Ovary (tissue), 9 donors: ENCODE data around the gene UNC13B. TPM values are rescaled to one million over a fixed set of nuclear protein-coding genes. Genes with fewer than 3 reads are reported as not detected.

Experiments used
- DNase-seq, 5 donors: peaks; one replicate each; pipeline ENCODE4 v3.0.0-alpha.2; 2019 to 2020
- H3K27ac ChIP-seq, 2 donors: fragments of 200-600 bp; one replicate each; pipeline versions ENCODE4 v1.5.1 to v1.8.0; 2019 to 2022
- H3K27me3 ChIP-seq: fragments of 200-600 bp; one replicate; pipeline ENCODE4 v1.8.0; 2022
- H3K36me3 ChIP-seq: fragments of 200-600 bp; sonication (generic); one replicate; pipeline ENCODE4 v1.5.1; 2019
- H3K4me1 ChIP-seq: one replicate; pipeline ENCODE4 v1.8.1; 2013; ENCODE audit warnings: mild to moderate bottlenecking, moderate library complexity; ENCODE audit not compliant: insufficient read depth
- H3K4me3 ChIP-seq: fragments of 200-600 bp; sonication (generic); one replicate; pipeline ENCODE4 v1.5.1; 2017
- H3K9me3 ChIP-seq, 2 donors: fragments of 200-600 bp in 1 of 2; sonication (generic) in 1 of 2; one replicate each; pipeline versions ENCODE4 v1.5.1 to v1.8.1; 2013 to 2019; ENCODE audit warnings: mild to moderate bottlenecking in 1 of 2, moderate library complexity in 1 of 2
- EP300 ChIP-seq: sonication (generic); formaldehyde crosslinking; IDR thresholded peaks from one replicate; pipeline ENCODE4 v1.6.1; 2017; ENCODE audit warnings: antibody characterized with exemption
- POLR2A ChIP-seq: fragments of 450-650 bp; IDR thresholded peaks from one replicate; pipeline ENCODE4 v1.6.1; 2017; ENCODE audit warnings: antibody characterized with exemption, mild to moderate bottlenecking, moderate library complexity
- WGBS, 3 donors: extraction: QIAGEN DNeasy Blood & Tissue Kit in 1 of 3; methylation state at CpG; one replicate each; pipeline versions ENCODE4 v1.1.5 to v1.1.7; 2013 to 2017; 5-methylcytosine and 5-hydroxymethylcytosine counted together
- intact Hi-C, 4 donors: fragments of 100-400 bp; cut with DNase I; formaldehyde crosslinking; loops; one replicate each; pipeline versions ENCODE4 v1.11.0 to v1.15.1; 2022 to 2023
- polyA plus RNA-seq, 2 donors: library from polyadenylated mRNA; stranded (reverse); fragments of 200-250 nt in 1 of 2; fragments of 350-450 nt in 1 of 2; fragmentation: Illumina TruSeq in 1 of 2; extraction: RNeasy Lipid Tissue Mini Kit (QIAGEN cat#74804) in 1 of 2; gene quantifications; one replicate each; pipeline ENCODE4 v1.2.3, GENCODE V29; 2013 to 2014
- total RNA-seq, 7 donors: library from RNA; depleted of rRNA in 2 of 7; stranded (reverse); fragments of >200 nt in 2 of 7; fragmentation: NEBNext Ultra II Directional in 3 of 7; extraction: Animal tissue kit (Norgen Biotek cat#: 25700) in 3 of 7; gene quantifications; one replicate each; pipeline versions ENCODE4 v1.1.0 to v1.2.4, GENCODE V29; 2016 to 2023
- TF ChIP-seq, protein P1 (sequence below), 3 donors: fragments of 450-650 bp in 2 of 3; fragments of 200-600 bp in 1 of 3; IDR thresholded peaks; one replicate each; pipeline versions ENCODE4 v1.5.1 to v1.8.0; 2016 to 2022; ENCODE audit warnings: antibody characterized with exemption in 3 of 3, mild to moderate bottlenecking in 1 of 3
- donor health status: DM: no; HTN: no; CAD: no; lungs with moderate emphysema.
- donor health status: DM: no; HTN: no; CAD: no.
- donor health status: Bipolar disorder and iron deficiency.
- donor health status: DM: yes; HTN: yes; CAD: no.
- donor health status: DM: no; HTN: no; CAD: no.
- donor health status: DM: yes; HTN: yes; CAD: no.

Gene UNC13B
- total and polyA plus RNA-seq, 9 donors: 5.7 to 30.2 (median 16.6) TPM

DNA sequence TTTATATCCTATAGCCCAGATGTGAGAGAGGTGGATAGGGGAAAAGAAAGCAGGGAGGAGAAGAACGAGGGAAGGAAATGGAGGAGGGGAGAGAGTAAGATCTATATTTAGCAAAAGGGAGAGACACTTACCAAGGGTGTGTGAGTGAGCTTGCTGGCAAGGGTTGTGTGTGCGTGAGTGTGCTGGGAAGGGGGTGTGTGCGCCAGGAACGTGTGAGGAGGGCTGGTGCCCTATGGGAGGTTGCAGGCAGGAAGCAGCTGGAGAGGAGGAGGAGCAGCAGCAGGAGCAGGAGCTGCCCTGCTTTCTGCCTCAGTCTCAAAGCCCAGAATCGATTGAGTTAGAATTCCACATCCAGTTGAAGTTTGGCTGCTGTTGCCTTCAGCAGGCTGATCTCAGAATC is 179.8 kb downstream of the UNC13B start:
- no peaks in the 10 kb centered on the region for H3K27me3 ChIP-seq
- intact Hi-C loops: no loop called here
- no peaks in the 10 kb centered on the region for H3K36me3 ChIP-seq
- peaks cover 2% of the 10 kb centered on the region for H3K4me1 ChIP-seq
- WGBS, 3 donors: 0 to 2% (median 1%) methylated on average over 5 of the region's 5 CpGs
- H3K9me3 ChIP-seq: no peaks in the 10 kb centered on the region
- H3K4me3 ChIP-seq: no peak overlapping the region
- no peak overlapping the region for H3K27ac ChIP-seq
- peak; percentile 32 to 65 (median 51) for DNase-seq
- no peak for TF ChIP-seq POLR2A
- TF ChIP-seq, protein P1, sequence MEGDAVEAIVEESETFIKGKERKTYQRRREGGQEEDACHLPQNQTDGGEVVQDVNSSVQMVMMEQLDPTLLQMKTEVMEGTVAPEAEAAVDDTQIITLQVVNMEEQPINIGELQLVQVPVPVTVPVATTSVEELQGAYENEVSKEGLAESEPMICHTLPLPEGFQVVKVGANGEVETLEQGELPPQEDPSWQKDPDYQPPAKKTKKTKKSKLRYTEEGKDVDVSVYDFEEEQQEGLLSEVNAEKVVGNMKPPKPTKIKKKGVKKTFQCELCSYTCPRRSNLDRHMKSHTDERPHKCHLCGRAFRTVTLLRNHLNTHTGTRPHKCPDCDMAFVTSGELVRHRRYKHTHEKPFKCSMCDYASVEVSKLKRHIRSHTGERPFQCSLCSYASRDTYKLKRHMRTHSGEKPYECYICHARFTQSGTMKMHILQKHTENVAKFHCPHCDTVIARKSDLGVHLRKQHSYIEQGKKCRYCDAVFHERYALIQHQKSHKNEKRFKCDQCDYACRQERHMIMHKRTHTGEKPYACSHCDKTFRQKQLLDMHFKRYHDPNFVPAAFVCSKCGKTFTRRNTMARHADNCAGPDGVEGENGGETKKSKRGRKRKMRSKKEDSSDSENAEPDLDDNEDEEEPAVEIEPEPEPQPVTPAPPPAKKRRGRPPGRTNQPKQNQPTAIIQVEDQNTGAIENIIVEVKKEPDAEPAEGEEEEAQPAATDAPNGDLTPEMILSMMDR (IDR thresholded peaks at IDR 0.05): no peak
- TF ChIP-seq EP300: no peak

DNA sequence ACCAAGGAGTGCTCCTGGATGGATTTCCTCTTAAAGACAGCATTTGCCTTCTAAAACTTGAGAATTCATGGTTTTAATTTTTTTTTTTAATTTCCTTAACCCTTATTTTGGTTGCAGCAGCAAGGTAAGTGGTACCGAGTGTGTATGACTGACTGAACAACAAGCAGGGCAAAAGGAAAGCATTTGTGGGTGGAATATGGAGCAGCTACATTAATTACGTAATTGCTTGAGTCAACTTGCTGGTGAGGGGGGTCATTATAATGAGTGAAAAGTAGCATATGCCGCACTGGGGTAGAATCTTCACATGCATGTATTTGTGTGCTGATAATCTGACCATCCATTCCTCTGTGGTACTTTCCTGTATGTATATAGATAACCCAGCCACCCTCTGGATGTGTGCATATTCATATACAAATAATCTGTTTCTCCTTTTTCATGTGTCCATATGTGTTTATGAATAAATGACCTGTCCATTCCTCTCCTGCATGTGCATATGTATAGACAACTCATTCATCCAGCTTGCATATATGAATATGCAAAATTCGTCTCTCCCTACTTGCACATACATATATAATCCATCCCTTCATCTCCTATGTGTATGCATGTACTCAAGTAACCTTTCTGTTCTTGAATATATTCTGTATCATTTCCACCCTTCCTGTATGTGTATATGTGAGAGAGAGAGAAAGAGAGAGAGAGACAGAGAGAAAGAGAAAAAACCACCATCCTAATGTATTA is 180.6 kb downstream of the UNC13B start:
- no peaks in the 10 kb centered on the region for H3K27me3 ChIP-seq

GRCh38 chr9:35348109-35348508 is 186.3 kb downstream of the UNC13B start:
- Histone ChIP-seq H3K4me3 (no peak overlapping the region), H3K27me3 (no peaks in the 10 kb centered on the region), H3K36me3 (no peaks in the 10 kb centered on the region), H3K9me3 (no peaks in the 10 kb centered on the region), H3K27ac (no peak overlapping the region), H3K4me1 (no peaks in the 10 kb centered on the region)
- TF ChIP-seq, protein P1 (IDR thresholded peaks at IDR 0.05): no peak
- TF ChIP-seq EP300: no peak
- no peak for TF ChIP-seq POLR2A
- intact Hi-C loops: no loop called here
- DNase-seq: no peak
- 66 to 72% (median 70%) methylated on average over 5 of the region's 5 CpGs for WGBS, 3 donors

More for the DNA sequence above, 180.6 kb downstream of the UNC13B start:
- H3K4me1 ChIP-seq: peaks cover 2% of the 10 kb centered on the region
- H3K27ac ChIP-seq: no peak overlapping the region
- no peaks in the 10 kb centered on the region for H3K9me3 ChIP-seq
- TF ChIP-seq EP300: no peak
- TF ChIP-seq, protein P1 (IDR thresholded peaks at IDR 0.05): no peak
- WGBS, 3 donors: 69 to 74% (median 72%) methylated on average over 4 of the region's 4 CpGs
- no peaks in the 10 kb centered on the region for H3K36me3 ChIP-seq
- intact Hi-C loops: no loop called here
- no peak overlapping the region for H3K4me3 ChIP-seq
- no peak for DNase-seq

GRCh38 chr9:35349287-35349990 is 187.6 kb downstream of the UNC13B start:
- Histone ChIP-seq H3K27ac (no peak overlapping the region), H3K9me3 (no peaks in the 10 kb centered on the region), H3K36me3 (no peaks in the 10 kb centered on the region), H3K4me3 (no peak overlapping the region), H3K27me3 (no peaks in the 10 kb centered on the region), H3K4me1 (no peaks in the 10 kb centered on the region)
- DNase-seq: no peak
- TF ChIP-seq EP300: no peak
- intact Hi-C loops: no loop called here
- WGBS, 3 donors: 86 to 94% (median 88%) methylated on average over 3 of the region's 3 CpGs

DNA sequence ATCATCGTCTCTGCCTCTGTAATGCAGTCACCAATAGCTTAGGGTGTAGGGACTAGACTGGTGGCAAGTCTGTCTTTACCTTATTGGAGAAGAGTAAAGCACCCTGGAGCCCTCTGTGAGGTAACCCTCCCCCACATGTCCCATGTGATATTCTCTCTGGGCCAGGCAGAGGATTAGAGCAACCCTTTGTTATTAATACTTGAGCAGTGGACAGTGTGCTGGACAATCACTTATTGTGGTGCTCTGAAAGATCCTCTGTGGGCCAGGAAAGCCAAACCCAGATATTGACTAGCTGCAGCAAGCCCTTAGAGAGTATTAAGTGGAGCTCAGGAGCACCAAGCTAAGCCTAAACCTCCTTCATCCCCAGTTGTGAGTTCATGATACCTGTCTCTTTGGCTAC is 188.4 kb downstream of the UNC13B start:
- Histone ChIP-seq H3K4me3 (no peak overlapping the region), H3K27me3 (no peaks in the 10 kb centered on the region), H3K36me3 (no peaks in the 10 kb centered on the region), H3K4me1 (no peaks in the 10 kb centered on the region), H3K27ac (no peak overlapping the region), H3K9me3 (no peaks in the 10 kb centered on the region)
- no peak for TF ChIP-seq POLR2A
- TF ChIP-seq EP300: no peak
- TF ChIP-seq, protein P1 (IDR thresholded peaks at IDR 0.05): no peak
- WGBS, 3 donors: 90 to 100% (median 97%) methylated on average over 1 of the region's 1 CpG
- DNase-seq: no peak
- intact Hi-C loops: no loop called here
